PC-9 (cell line): ENCODE measurements around the gene INTS12. TPM values are rescaled to one million over a fixed set of nuclear protein-coding genes. Genes with fewer than 3 reads are reported as not detected.

Experiments
- BruUV-seq: library from RNA; stranded (reverse); fragments of 400-500 nt; replicated peaks from 2 replicates; lab custom pipeline; 2021; lab: Mats Ljungman, UMichigan
- CTCF ChIA-PET: fragments of 300-600 bp; sonication (Branson Sonifier 250); formaldehyde crosslinking; loops from one replicate; lab custom pipeline; 2022; ENCODE audit warnings: antibody characterized with exemption; lab: Charles Lee
- POLR2A ChIA-PET: fragments of 300-600 bp; sonication (Branson Sonifier 250); formaldehyde crosslinking; loops from one replicate; lab custom pipeline; 2022; ENCODE audit warnings: antibody characterized with exemption; ENCODE audit not compliant: unreplicated experiment; lab: Charles Lee
- DNase-seq, 2 experiments: peaks; one replicate each; pipeline versions ENCODE4 v3.0.0 to v3.0.0-alpha.2; 2015 to 2022; ENCODE audit warnings: mixed read lengths in 1 of 2
- H2AFZ ChIP-seq: fragments of 200-600 bp; sonication (generic); 2 replicates; pipeline ENCODE4 v1.8.1; 2017; ENCODE audit warnings: antibody characterized with exemption
- H3F3A ChIP-seq: fragments of 200-600 bp; sonication (generic); 2 replicates; pipeline ENCODE4 v1.8.1; 2017; ENCODE audit warnings: antibody characterized with exemption, mild to moderate bottlenecking, low read depth; ENCODE audit not compliant: insufficient read depth
- H3K27ac ChIP-seq: fragments of 200-600 bp; sonication (generic); 2 replicates; pipeline ENCODE4 v1.6.1; 2016; ENCODE audit warnings: mixed run types
- H3K27me3 ChIP-seq: fragments of 200-600 bp; sonication (generic); 2 replicates; pipeline ENCODE4 v1.6.1; 2016; ENCODE audit warnings: low read depth, mixed run types; ENCODE audit not compliant: insufficient read depth
- H3K36me3 ChIP-seq: fragments of 200-600 bp; sonication (generic); 2 replicates; pipeline ENCODE4 v1.6.1; 2016; ENCODE audit warnings: low read depth, mixed run types
- H3K4me1 ChIP-seq: fragments of 200-600 bp; sonication (generic); replicated peaks from 2 replicates; pipeline ENCODE4 v1.6.1; 2016; ENCODE audit warnings: mixed run types; ENCODE audit not compliant: insufficient read depth
- H3K4me2 ChIP-seq: fragments of 200-600 bp; sonication (generic); 2 replicates; pipeline ENCODE4 v1.6.1; 2017; ENCODE audit warnings: mixed run types
- H3K4me3 ChIP-seq: fragments of 200-600 bp; sonication (generic); 2 replicates; pipeline ENCODE4 v1.6.1; 2016; ENCODE audit warnings: mixed run types
- H3K79me2 ChIP-seq: fragments of 200-600 bp; sonication (generic); 2 replicates; pipeline ENCODE4 v1.6.1; 2017; ENCODE audit warnings: low read depth, mixed run types
- H3K9me2 ChIP-seq: fragments of 200-600 bp; sonication (generic); 2 replicates; pipeline ENCODE4 v1.8.1; 2017; ENCODE audit warnings: mild to moderate bottlenecking; ENCODE audit not compliant: insufficient read depth
- H3K9me3 ChIP-seq: fragments of 200-600 bp; sonication (generic); 2 replicates; pipeline ENCODE4 v1.8.1; 2016; ENCODE audit warnings: low read depth; ENCODE audit not compliant: insufficient read depth
- H4K20me1 ChIP-seq: fragments of 200-600 bp; sonication (generic); 2 replicates; pipeline ENCODE4 v1.8.1; 2017; ENCODE audit not compliant: insufficient read depth
- CTCF ChIP-seq: fragments of 200-600 bp; sonication (generic); conservative IDR thresholded peaks from 2 replicates; pipeline ENCODE4 v1.6.1; 2017; ENCODE audit warnings: mixed run types, antibody characterized with exemption, mild to moderate bottlenecking, moderate library complexity
- EZH2 ChIP-seq: fragments of 200-600 bp; sonication (generic); IDR thresholded peaks from 2 replicates; pipeline ENCODE4 v1.8.0; 2017; ENCODE audit warnings: antibody characterized with exemption, low read depth
- intact Hi-C: fragments of 100-400 bp; cut with micrococcal nuclease; formaldehyde crosslinking; loops from one replicate; pipeline ENCODE4 v1.10.0; 2022; ENCODE audit not compliant: unreplicated experiment
- total RNA-seq: library from RNA; stranded (reverse); gene quantifications from 2 replicates; pipeline ENCODE4 v1.2.3, GENCODE V29; 2021

INTS12 gene
- total RNA-seq, 1 experiment from 2014 or later = 10.3 TPM

GRCh38 chr4:105710678-105711077, 2.2 kb upstream of the INTS12 start:
- no peak overlapping the region for H3K4me3 ChIP-seq
- peaks cover 4% of the 10 kb centered on the region; the same call in 1 of the 2 replicates for H3F3A ChIP-seq

GRCh38 chr4:105710012-105710600, 1.6 kb upstream of the INTS12 start:
- POLR2A ChIA-PET = no interaction called here

More at GRCh38 chr4:105710678-105711077, 2.2 kb upstream of the INTS12 start:
- Histone ChIP-seq H2AFZ (no peak overlapping the region), H3K4me2 (no peak overlapping the region), H4K20me1 (no peaks in the 10 kb centered on the region), H3K36me3 (no peaks in the 10 kb centered on the region), H3K9me2 (no peaks in the 10 kb centered on the region), H3K9me3 (no peaks in the 10 kb centered on the region), H3K27ac (no peak overlapping the region), H3K27me3 (no peaks in the 10 kb centered on the region), H3K79me2 (peaks cover 40% of the 10 kb centered on the region), H3K4me1 (peaks cover 7% of the 10 kb centered on the region; the same call in 1 of the 2 replicates)
- no peak for DNase-seq
- CTCF ChIA-PET = interaction anchor here (0.6 to 0.7 kb wide), 2 partner anchors 17 to 237 kb away, joined by 3 to 14 read pairs; partner anchors contain the start of gene PPA2
- no TSS peak for BruUV-seq
- intact Hi-C loops = no loop called here
- POLR2A ChIA-PET = no interaction called here
- TF ChIP-seq CTCF (no peak), EZH2 (no peak)

GRCh38 chr4:105709081-105709450, 577 bp upstream of the INTS12 start:
- H2AFZ ChIP-seq = peak overlapping the region; percentile 99
- H3K27me3 ChIP-seq = no peaks in the 10 kb centered on the region
- no peaks in the 10 kb centered on the region for H4K20me1 ChIP-seq
- POLR2A ChIA-PET = no interaction called here
- H3K4me3 ChIP-seq = peak overlapping the region; percentile 90
- TSS peak; percentile 77 for BruUV-seq
- peak overlapping the region; percentile 59 for H3K27ac ChIP-seq
- H3K4me2 ChIP-seq = peak overlapping the region; percentile 97
- H3K79me2 ChIP-seq = peaks cover 40% of the 10 kb centered on the region
- peaks cover 7% of the 10 kb centered on the region; the same call in 1 of the 2 replicates for H3K4me1 ChIP-seq
- DNase-seq = no peak
- intact Hi-C loops = no loop called here
- H3F3A ChIP-seq = peaks cover 4% of the 10 kb centered on the region; the same call in 1 of the 2 replicates
- CTCF ChIA-PET = no interaction called here
- no peak for TF ChIP-seq CTCF
- no peak for TF ChIP-seq EZH2
- H3K9me2 ChIP-seq = no peaks in the 10 kb centered on the region
- H3K36me3 ChIP-seq = no peaks in the 10 kb centered on the region
- H3K9me3 ChIP-seq = no peaks in the 10 kb centered on the region

More at GRCh38 chr4:105710012-105710600, 1.6 kb upstream of the INTS12 start:
- Histone ChIP-seq H3K4me2 (peak overlapping the region; percentile 97), H3K4me1 (peaks cover 7% of the 10 kb centered on the region; the same call in 1 of the 2 replicates), H3K79me2 (peaks cover 40% of the 10 kb centered on the region), H4K20me1 (no peaks in the 10 kb centered on the region), H3K36me3 (no peaks in the 10 kb centered on the region), H3K27ac (no peak overlapping the region), H3K4me3 (peak overlapping the region; percentile 90; the same call in 1 of the 2 replicates), H3K9me3 (no peaks in the 10 kb centered on the region), H3K27me3 (no peaks in the 10 kb centered on the region), H3K9me2 (no peaks in the 10 kb centered on the region), H3F3A (peaks cover 4% of the 10 kb centered on the region; the same call in 1 of the 2 replicates), H2AFZ (no peak overlapping the region)
- intact Hi-C loops = no loop called here
- no peak for TF ChIP-seq EZH2
- no peak for TF ChIP-seq CTCF
- CTCF ChIA-PET = interaction anchor here (0.6 to 0.7 kb wide), 3 partner anchors 17 to 236 kb away, joined by 3 to 14 read pairs (median 4); partner anchors contain the start of gene PPA2
- DNase-seq = no peak
- BruUV-seq = no TSS peak
